GM12878 (cell line): ENCODE measurements around the gene NEK7. TPM values are rescaled to one million over a fixed set of nuclear protein-coding genes. Genes with fewer than 3 reads are reported as not detected.

Experiments used
- ATAC-seq: fragments of 200-7000 bp; cut with Tn5 transposase; 3 replicates; pipeline ENCODE4 v1.9.1; 2020; ENCODE audit warnings: mild to moderate bottlenecking, moderate library complexity
- BruUV-seq: library from RNA; stranded (reverse); fragments of 400-500 nt; replicated peaks from 2 replicates; lab custom pipeline; 2021; lab: Mats Ljungman, UMichigan
- CTCF ChIA-PET: fragments of 300-600 bp; sonication (Branson Sonifier 250); formaldehyde crosslinking; extraction: SDS; loops from one replicate; lab custom pipeline; 2021; ENCODE audit warnings: inconsistent platforms; lab: Yijun Ruan, JAX
- POLR2A ChIA-PET: fragments of 350-600 bp; formaldehyde crosslinking; extraction: SDS; loops from one replicate; lab custom pipeline; 2021; ENCODE audit warnings: inconsistent platforms; lab: Charles Lee
- RAD21 ChIA-PET: fragments of 300-600 bp; sonication (Branson Sonifier 250); formaldehyde crosslinking; loops from one replicate; lab custom pipeline; 2023; ENCODE audit warnings: antibody characterized with exemption; ENCODE audit not compliant: unreplicated experiment; lab: Charles Lee
- SMC1A ChIA-PET: fragments of 300-600 bp; sonication (Branson Sonifier 250); formaldehyde crosslinking; loops from one replicate; lab custom pipeline; 2023; ENCODE audit not compliant: unreplicated experiment, uncharacterized antibody; lab: Charles Lee
- DNase-seq: peaks from one replicate; pipeline ENCODE4 v3.0.0-alpha.2; 2011; ENCODE audit warnings: low read depth, low spot score
- FAIRE-seq: peaks from 3 replicates; lab custom pipeline; 2011; peaks lifted over from hg19 to GRCh38; lab: Jason Lieb, UNC
- H2AFZ ChIP-seq: 2 replicates; pipeline ENCODE4 v1.6.0; 2011; ENCODE audit warnings: low read depth, low read length, control low read depth; ENCODE audit not compliant: control insufficient read depth
- H3K27ac ChIP-seq: 2 replicates; pipeline ENCODE4 v1.5.1; 2011; ENCODE audit warnings: control low read depth; ENCODE audit not compliant: control insufficient read depth, insufficient read depth
- H3K27me3 ChIP-seq, 2 experiments: replicated peaks in 1 of 2; 2 replicates each; pipeline versions ENCODE4 v1.6.0 to v1.6.1; 2011; ENCODE audit warnings: low read length in 1 of 2; ENCODE audit not compliant: control insufficient read depth in 2 of 2, insufficient read depth in 2 of 2
- H3K36me3 ChIP-seq, 2 experiments: 2 replicates each; pipeline ENCODE4 v1.5.1; 2011; ENCODE audit warnings: low read length in 1 of 2; ENCODE audit not compliant: control insufficient read depth in 2 of 2, insufficient read depth in 2 of 2
- H3K4me1 ChIP-seq: 2 replicates; pipeline ENCODE4 v1.6.1; 2011; ENCODE audit warnings: mild to moderate bottlenecking, low read length, moderate library complexity, mixed read lengths; ENCODE audit not compliant: control insufficient read depth, insufficient read depth
- H3K4me2 ChIP-seq: 2 replicates; pipeline ENCODE4 v1.6.0; 2011; ENCODE audit warnings: control low read depth; ENCODE audit not compliant: control insufficient read depth, insufficient read depth
- H3K4me3 ChIP-seq: fragments of 200-600 bp; sonication (generic); 2 replicates; pipeline ENCODE4 v1.5.1; 2016
- H3K79me2 ChIP-seq: 2 replicates; pipeline ENCODE4 v1.6.0; 2011; ENCODE audit warnings: low read length; ENCODE audit not compliant: control insufficient read depth, insufficient read depth
- H3K9ac ChIP-seq: 2 replicates; pipeline ENCODE4 v1.8.0; 2011; ENCODE audit warnings: low read length, control low read depth, mixed read lengths; ENCODE audit not compliant: control insufficient read depth, insufficient read depth
- H3K9me3 ChIP-seq: replicated peaks from 3 replicates; pipeline ENCODE4 v1.5.1; 2011; ENCODE audit warnings: mild to moderate bottlenecking, low read length; ENCODE audit not compliant: control insufficient read depth, insufficient read depth
- H4K20me1 ChIP-seq: 2 replicates; pipeline ENCODE4 v1.6.0; 2011; ENCODE audit not compliant: control insufficient read depth, insufficient read depth
- ATF2 ChIP-seq: IDR thresholded peaks from 2 replicates; pipeline ENCODE4 v1.6.1; 2012; ENCODE audit warnings: low read length, inconsistent platforms
- CBX5 ChIP-seq: sonication (generic); IDR thresholded peaks from 2 replicates; pipeline ENCODE4 v1.6.1; 2016; ENCODE audit warnings: low read depth, moderate library complexity, mild to moderate bottlenecking, inconsistent platforms
- CTCF ChIP-seq, 3 experiments: IDR thresholded peaks in 2 of 3; conservative IDR thresholded peaks in 1 of 3; 2 replicates each; pipeline ENCODE4 v1.5.1; 2011; ENCODE audit warnings: low read depth in 3 of 3, low read length in 3 of 3, mild to moderate bottlenecking in 3 of 3, control low read depth in 2 of 3, moderate library complexity in 2 of 3, inconsistent platforms in 1 of 3, mixed read lengths in 1 of 3; ENCODE audit not compliant: control insufficient read depth in 2 of 3, insufficient read depth in 1 of 3; ENCODE audit errors: extremely low read depth in 1 of 3
- FOXM1 ChIP-seq: IDR thresholded peaks from 2 replicates; pipeline ENCODE4 v1.6.1; 2012; ENCODE audit warnings: low read depth, mild to moderate bottlenecking, inconsistent platforms, low read length, moderate library complexity
- POLR2AphosphoS5 ChIP-seq: IDR thresholded peaks from 2 replicates; pipeline ENCODE4 v1.6.1; 2011; ENCODE audit warnings: mild to moderate bottlenecking, low read length, inconsistent platforms
- RBBP5 ChIP-seq: fragments of 200-600 bp; sonication (generic); conservative IDR thresholded peaks from 2 replicates; pipeline ENCODE4 v1.6.1; 2016
- SMARCA5 ChIP-seq: fragments of 450-650 bp; IDR thresholded peaks from 2 replicates; pipeline ENCODE4 v1.6.1; 2017; ENCODE audit warnings: mild to moderate bottlenecking
- TARDBP ChIP-seq: IDR thresholded peaks from 2 replicates; pipeline ENCODE4 v1.6.1; 2016; ENCODE audit warnings: borderline replicate concordance
- ZBTB40 ChIP-seq: fragments of 450-650 bp; IDR thresholded peaks from 2 replicates; pipeline ENCODE4 v1.6.1; 2016; ENCODE audit warnings: mild to moderate bottlenecking, moderate library complexity, borderline replicate concordance
- ZNF592 ChIP-seq: fragments of 450-650 bp; IDR thresholded peaks from 2 replicates; pipeline ENCODE4 v1.6.1; 2017; ENCODE audit warnings: mild to moderate bottlenecking, moderate library complexity
- WGBS: methylation state at CpG from one replicate; pipeline ENCODE4 v1.1.6; 2016; ENCODE audit warnings: low lambda C conversion rate; ENCODE audit not compliant: insufficient replicate concordance, insufficient coverage; ENCODE audit errors: missing lambda C conversion rate; 5-methylcytosine and 5-hydroxymethylcytosine counted together
- in situ Hi-C: fragments of 300-500 bp; cut with MboI; formaldehyde crosslinking; loops from 9 replicates; pipeline ENCODE4 v1.14.3; 2018; ENCODE audit warnings: mixed read lengths
- intact Hi-C: fragments of 100-400 bp; cut with micrococcal nuclease; formaldehyde crosslinking; loops from one replicate; pipeline ENCODE4 v1.14.2; 2022; ENCODE audit not compliant: unreplicated experiment
- polyA plus RNA-seq, 11 experiments: library from polyadenylated mRNA; depleted of rRNA in 4 of 11; unstranded in 6 of 11; stranded (reverse) in 5 of 11; fragments of >200 nt; fragmentation: Nextera tagmentation in 4 of 11; fragmentation: Illumina TruSeq in 1 of 11; extraction: Ambion mirVana in 4 of 11; extraction: Trizol in 1 of 11; gene quantifications; 1 replicate in 1 of 11; 2 replicates in 10 of 11; pipeline versions ENCODE4 v1.2.1 to v1.2.3, GENCODE V29; 2011 to 2016; ENCODE audit warnings: inconsistent platforms in 2 of 11, missing spikeins in 2 of 11, low read depth in 1 of 11
- total RNA-seq, 4 experiments: library from RNA; depleted of rRNA in 3 of 4; stranded (reverse); fragments of >200 nt in 3 of 4; fragmentation: Illumina TruSeq in 1 of 4; extraction: Trizol in 1 of 4; gene quantifications; 2 replicates each; pipeline versions ENCODE4 v1.2.1 to v1.2.3, GENCODE V29; 2013 to 2021

The NEK7 gene
- total and polyA plus RNA-seq, 10 of the 15 experiments (the other 5 are each of a cell fraction or from before 2014, with no cell fraction given), result 9.4 to 77.7 (median 24.0) TPM

GRCh38 chr1:198171667-198172540 lies 15.1 kb downstream of the NEK7 start:
- no peak overlapping the region for H2AFZ ChIP-seq
- SMC1A ChIA-PET, result interaction anchor here (0.7 to 2.5 kb wide), 19 partner anchors 11 to 454 kb away, joined by 3 to 12 read pairs (median 4); partner anchors contain the start of gene NEK7
- no peaks in the 10 kb centered on the region for H4K20me1 ChIP-seq
- H3K4me3 ChIP-seq, result no peak overlapping the region
- ATAC-seq, result no peak
- in situ Hi-C loops, result no loop called here
- FAIRE-seq, result no peak
- intact Hi-C loops, result no loop called here
- no peak overlapping the region; the same call in 1 of the 2 replicates for H3K27ac ChIP-seq
- no peak overlapping the region for H3K9ac ChIP-seq
- no peaks in the 10 kb centered on the region; the same call in 2 of the 3 replicates for H3K9me3 ChIP-seq
- POLR2A ChIA-PET, result interaction anchor here (0.7 to 1.8 kb wide), 3 partner anchors 10 to 485 kb away, joined by 3 to 6 read pairs (median 4); no protein-coding TSS in a partner anchor
- H3K4me1 ChIP-seq, result peaks cover 44% of the 10 kb centered on the region
- H3K79me2 ChIP-seq, result peaks cover 77% of the 10 kb centered on the region
- CTCF ChIA-PET, result interaction anchor here (0.9 to 2.0 kb wide), 5 partner anchors 10 to 27 kb away, joined by 3 to 11 read pairs (median 5); partner anchors contain the start of gene NEK7
- 69% methylated on average over 5 of the region's 5 CpGs for WGBS
- no TSS peak for BruUV-seq
- no peaks in the 10 kb centered on the region for H3K36me3 ChIP-seq
- RAD21 ChIA-PET, result interaction anchor here (0.6 to 1.9 kb wide), 10 partner anchors 10 to 449 kb away, joined by 3 to 8 read pairs (median 3); no protein-coding TSS in a partner anchor
- H3K27me3 ChIP-seq, result no peaks in the 10 kb centered on the region
- DNase-seq, result no peak
- H3K4me2 ChIP-seq, result peak overlapping the region; percentile 51
- no peak for TF ChIP-seq ATF2
- no peak for TF ChIP-seq POLR2AphosphoS5
- no peak for TF ChIP-seq CTCF (IDR thresholded peaks at IDR 0.05 in 2 of 3, conservative IDR thresholded peaks at IDR 0.05 in 1 of 3; ENCODE audit: control insufficient read depth in 2 of 3, extremely low read depth in 1 of 3, insufficient read depth in 1 of 3, low read depth in 3 of 3, low read length in 3 of 3)
- TF ChIP-seq TARDBP, result no peak
- TF ChIP-seq ZBTB40, result no peak
- no peak for TF ChIP-seq SMARCA5
- no peak for TF ChIP-seq ZNF592
- TF ChIP-seq CBX5, result no peak
- TF ChIP-seq FOXM1, result no peak
- no peak for TF ChIP-seq RBBP5
